GM12878 (cell line): ENCODE measurements around the gene PLAGL1. TPM values are rescaled to one million over a fixed set of nuclear protein-coding genes. Genes with fewer than 3 reads are reported as not detected.

Source experiments
- ATAC-seq: fragments of 200-7000 bp; cut with Tn5 transposase; 3 replicates; pipeline ENCODE4 v1.9.1; 2020; ENCODE audit warnings: mild to moderate bottlenecking, moderate library complexity
- BruUV-seq: library from RNA; stranded (reverse); fragments of 400-500 nt; replicated peaks from 2 replicates; lab custom pipeline; 2021; lab: Mats Ljungman, UMichigan
- CTCF ChIA-PET: fragments of 300-600 bp; sonication (Branson Sonifier 250); formaldehyde crosslinking; extraction: SDS; loops from one replicate; lab custom pipeline; 2021; ENCODE audit warnings: inconsistent platforms; lab: Yijun Ruan, JAX
- POLR2A ChIA-PET: fragments of 350-600 bp; formaldehyde crosslinking; extraction: SDS; loops from one replicate; lab custom pipeline; 2021; ENCODE audit warnings: inconsistent platforms; lab: Charles Lee
- RAD21 ChIA-PET: fragments of 300-600 bp; sonication (Branson Sonifier 250); formaldehyde crosslinking; loops from one replicate; lab custom pipeline; 2023; ENCODE audit warnings: antibody characterized with exemption; ENCODE audit not compliant: unreplicated experiment; lab: Charles Lee
- SMC1A ChIA-PET: fragments of 300-600 bp; sonication (Branson Sonifier 250); formaldehyde crosslinking; loops from one replicate; lab custom pipeline; 2023; ENCODE audit not compliant: unreplicated experiment, uncharacterized antibody; lab: Charles Lee
- DNase-seq: peaks from one replicate; pipeline ENCODE4 v3.0.0-alpha.2; 2011; ENCODE audit warnings: low read depth, low spot score
- FAIRE-seq: peaks from 3 replicates; lab custom pipeline; 2011; peaks lifted over from hg19 to GRCh38; lab: Jason Lieb, UNC
- H2AFZ ChIP-seq: 2 replicates; pipeline ENCODE4 v1.6.0; 2011; ENCODE audit warnings: low read depth, low read length, control low read depth; ENCODE audit not compliant: control insufficient read depth
- H3K27ac ChIP-seq: 2 replicates; pipeline ENCODE4 v1.5.1; 2011; ENCODE audit warnings: control low read depth; ENCODE audit not compliant: control insufficient read depth, insufficient read depth
- H3K27me3 ChIP-seq, 2 experiments: replicated peaks in 1 of 2; 2 replicates each; pipeline versions ENCODE4 v1.6.0 to v1.6.1; 2011; ENCODE audit warnings: low read length in 1 of 2; ENCODE audit not compliant: control insufficient read depth in 2 of 2, insufficient read depth in 2 of 2
- H3K36me3 ChIP-seq, 2 experiments: 2 replicates each; pipeline ENCODE4 v1.5.1; 2011; ENCODE audit warnings: low read length in 1 of 2; ENCODE audit not compliant: control insufficient read depth in 2 of 2, insufficient read depth in 2 of 2
- H3K4me1 ChIP-seq: 2 replicates; pipeline ENCODE4 v1.6.1; 2011; ENCODE audit warnings: mild to moderate bottlenecking, low read length, moderate library complexity, mixed read lengths; ENCODE audit not compliant: control insufficient read depth, insufficient read depth
- H3K4me2 ChIP-seq: 2 replicates; pipeline ENCODE4 v1.6.0; 2011; ENCODE audit warnings: control low read depth; ENCODE audit not compliant: control insufficient read depth, insufficient read depth
- H3K4me3 ChIP-seq: fragments of 200-600 bp; sonication (generic); 2 replicates; pipeline ENCODE4 v1.5.1; 2016
- H3K79me2 ChIP-seq: 2 replicates; pipeline ENCODE4 v1.6.0; 2011; ENCODE audit warnings: low read length; ENCODE audit not compliant: control insufficient read depth, insufficient read depth
- H3K9ac ChIP-seq: 2 replicates; pipeline ENCODE4 v1.8.0; 2011; ENCODE audit warnings: low read length, control low read depth, mixed read lengths; ENCODE audit not compliant: control insufficient read depth, insufficient read depth
- H3K9me3 ChIP-seq: replicated peaks from 3 replicates; pipeline ENCODE4 v1.5.1; 2011; ENCODE audit warnings: mild to moderate bottlenecking, low read length; ENCODE audit not compliant: control insufficient read depth, insufficient read depth
- H4K20me1 ChIP-seq: 2 replicates; pipeline ENCODE4 v1.6.0; 2011; ENCODE audit not compliant: control insufficient read depth, insufficient read depth
- CEBPB ChIP-seq, 2 experiments: fragments of 150-350 bp in 1 of 2; IDR thresholded peaks; 2 replicates each; pipeline ENCODE4 v1.6.1; 2012 to 2014; ENCODE audit warnings: low read depth in 2 of 2, low read length in 2 of 2, borderline replicate concordance in 1 of 2, inconsistent platforms in 1 of 2
- NFXL1 ChIP-seq: fragments of 450-650 bp; IDR thresholded peaks from 2 replicates; pipeline ENCODE4 v1.6.1; 2017; ENCODE audit warnings: antibody characterized with exemption, mild to moderate bottlenecking, borderline replicate concordance
- ZNF24 ChIP-seq: fragments of 450-650 bp; IDR thresholded peaks from 2 replicates; pipeline ENCODE4 v1.6.1; 2017; ENCODE audit warnings: antibody characterized with exemption, mild to moderate bottlenecking
- WGBS: methylation state at CpG from one replicate; pipeline ENCODE4 v1.1.6; 2016; ENCODE audit warnings: low lambda C conversion rate; ENCODE audit not compliant: insufficient replicate concordance, insufficient coverage; ENCODE audit errors: missing lambda C conversion rate; 5-methylcytosine and 5-hydroxymethylcytosine counted together
- in situ Hi-C: fragments of 300-500 bp; cut with MboI; formaldehyde crosslinking; loops from 9 replicates; pipeline ENCODE4 v1.14.3; 2018; ENCODE audit warnings: mixed read lengths
- intact Hi-C: fragments of 100-400 bp; cut with micrococcal nuclease; formaldehyde crosslinking; loops from one replicate; pipeline ENCODE4 v1.14.2; 2022; ENCODE audit not compliant: unreplicated experiment
- polyA plus RNA-seq, 11 experiments: library from polyadenylated mRNA; depleted of rRNA in 4 of 11; unstranded in 6 of 11; stranded (reverse) in 5 of 11; fragments of >200 nt; fragmentation: Nextera tagmentation in 4 of 11; fragmentation: Illumina TruSeq in 1 of 11; extraction: Ambion mirVana in 4 of 11; extraction: Trizol in 1 of 11; gene quantifications; 1 replicate in 1 of 11; 2 replicates in 10 of 11; pipeline versions ENCODE4 v1.2.1 to v1.2.3, GENCODE V29; 2011 to 2016; ENCODE audit warnings: inconsistent platforms in 2 of 11, missing spikeins in 2 of 11, low read depth in 1 of 11
- total RNA-seq, 4 experiments: library from RNA; depleted of rRNA in 3 of 4; stranded (reverse); fragments of >200 nt in 3 of 4; fragmentation: Illumina TruSeq in 1 of 4; extraction: Trizol in 1 of 4; gene quantifications; 2 replicates each; pipeline versions ENCODE4 v1.2.1 to v1.2.3, GENCODE V29; 2013 to 2021
- TF ChIP-seq, protein P1 (sequence below): fragments of 450-650 bp; IDR thresholded peaks from 2 replicates; pipeline ENCODE4 v1.6.1; 2017; ENCODE audit warnings: mild to moderate bottlenecking, moderate library complexity

PLAGL1 gene
- total and polyA plus RNA-seq, 10 of the 15 experiments (the other 5 are each of a cell fraction or from before 2014, with no cell fraction given): 2.6 to 19.1 (median 5.7) TPM

DNA sequence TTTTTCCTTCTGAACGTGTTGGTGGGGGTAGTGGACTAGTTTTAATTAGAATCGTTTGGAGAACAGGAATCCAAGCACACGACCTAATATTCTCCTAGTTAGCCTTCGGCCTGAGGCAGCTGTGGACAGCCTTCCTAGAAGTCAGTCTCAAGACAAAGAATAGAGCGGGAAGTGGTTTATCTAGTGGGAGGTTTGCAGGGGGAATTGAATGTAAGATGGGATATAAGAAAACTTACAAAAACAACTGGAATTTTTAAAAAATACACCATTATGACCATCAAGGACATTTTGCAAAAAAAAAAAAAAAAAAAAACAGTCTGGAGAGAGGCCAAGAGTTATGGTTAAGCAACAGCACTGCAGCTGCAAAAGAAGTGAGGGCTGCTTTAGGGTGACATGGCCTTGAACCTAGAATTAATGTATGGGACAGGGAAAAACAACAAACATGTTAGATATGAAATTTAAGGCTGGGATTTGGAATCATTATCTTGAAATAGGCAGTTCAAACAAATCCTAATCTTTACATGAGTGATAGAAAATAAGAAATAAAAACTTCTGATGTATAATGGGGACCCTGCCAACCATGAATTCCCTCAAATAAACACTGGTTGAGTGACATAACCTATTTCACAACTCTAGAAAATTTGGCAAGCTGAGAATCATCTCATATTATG is 40.2 kb downstream of the PLAGL1 start (continued):
- TF ChIP-seq ZNF24: no peak
- TF ChIP-seq, all 136 proteins: peak for 0

DNA sequence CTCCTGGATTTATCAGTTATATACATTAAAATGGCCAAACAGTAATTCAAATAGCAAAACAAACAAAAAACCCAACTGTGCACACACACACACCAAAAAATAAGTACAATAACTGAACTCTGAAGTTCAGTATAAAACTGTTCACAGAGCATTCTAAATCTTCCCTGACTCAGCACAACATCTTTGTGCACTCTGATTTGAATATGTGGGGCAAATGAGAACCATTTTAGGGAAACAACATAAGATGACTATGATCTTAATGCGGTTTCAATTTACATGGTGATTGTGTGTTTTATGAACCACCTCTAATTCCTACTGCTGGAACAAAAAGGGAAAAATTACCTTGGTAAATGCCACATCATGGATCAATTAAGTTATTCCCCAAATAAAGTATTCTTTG is 41.7 kb downstream of the PLAGL1 start:
- no peaks in the 10 kb centered on the region for H3K4me1 ChIP-seq
- no peaks in the 10 kb centered on the region for H4K20me1 ChIP-seq
- peaks cover 0 to 3% of the 10 kb centered on the region in 2 experiments; a peak in 2 of 4 replicates for H3K36me3 ChIP-seq
- no TSS peak for BruUV-seq
- in situ Hi-C loops: no loop called here
- no peaks in the 10 kb centered on the region for H3K9me3 ChIP-seq
- RAD21 ChIA-PET: no interaction called here
- H3K79me2 ChIP-seq: no peaks in the 10 kb centered on the region
- H3K4me2 ChIP-seq: no peak overlapping the region
- H3K4me3 ChIP-seq: no peak overlapping the region
- H2AFZ ChIP-seq: no peak overlapping the region
- 50% methylated on average over 1 of the region's 1 CpG for WGBS
- H3K9ac ChIP-seq: no peak overlapping the region
- CTCF ChIA-PET: no interaction called here
- TF ChIP-seq CEBPB (IDR thresholded peaks at IDR 0.05; ENCODE audit: borderline replicate concordance in 1 of 2, low read depth in 2 of 2, low read length in 2 of 2) (no peak), NFXL1 (no peak)
- TF ChIP-seq, protein P1, sequence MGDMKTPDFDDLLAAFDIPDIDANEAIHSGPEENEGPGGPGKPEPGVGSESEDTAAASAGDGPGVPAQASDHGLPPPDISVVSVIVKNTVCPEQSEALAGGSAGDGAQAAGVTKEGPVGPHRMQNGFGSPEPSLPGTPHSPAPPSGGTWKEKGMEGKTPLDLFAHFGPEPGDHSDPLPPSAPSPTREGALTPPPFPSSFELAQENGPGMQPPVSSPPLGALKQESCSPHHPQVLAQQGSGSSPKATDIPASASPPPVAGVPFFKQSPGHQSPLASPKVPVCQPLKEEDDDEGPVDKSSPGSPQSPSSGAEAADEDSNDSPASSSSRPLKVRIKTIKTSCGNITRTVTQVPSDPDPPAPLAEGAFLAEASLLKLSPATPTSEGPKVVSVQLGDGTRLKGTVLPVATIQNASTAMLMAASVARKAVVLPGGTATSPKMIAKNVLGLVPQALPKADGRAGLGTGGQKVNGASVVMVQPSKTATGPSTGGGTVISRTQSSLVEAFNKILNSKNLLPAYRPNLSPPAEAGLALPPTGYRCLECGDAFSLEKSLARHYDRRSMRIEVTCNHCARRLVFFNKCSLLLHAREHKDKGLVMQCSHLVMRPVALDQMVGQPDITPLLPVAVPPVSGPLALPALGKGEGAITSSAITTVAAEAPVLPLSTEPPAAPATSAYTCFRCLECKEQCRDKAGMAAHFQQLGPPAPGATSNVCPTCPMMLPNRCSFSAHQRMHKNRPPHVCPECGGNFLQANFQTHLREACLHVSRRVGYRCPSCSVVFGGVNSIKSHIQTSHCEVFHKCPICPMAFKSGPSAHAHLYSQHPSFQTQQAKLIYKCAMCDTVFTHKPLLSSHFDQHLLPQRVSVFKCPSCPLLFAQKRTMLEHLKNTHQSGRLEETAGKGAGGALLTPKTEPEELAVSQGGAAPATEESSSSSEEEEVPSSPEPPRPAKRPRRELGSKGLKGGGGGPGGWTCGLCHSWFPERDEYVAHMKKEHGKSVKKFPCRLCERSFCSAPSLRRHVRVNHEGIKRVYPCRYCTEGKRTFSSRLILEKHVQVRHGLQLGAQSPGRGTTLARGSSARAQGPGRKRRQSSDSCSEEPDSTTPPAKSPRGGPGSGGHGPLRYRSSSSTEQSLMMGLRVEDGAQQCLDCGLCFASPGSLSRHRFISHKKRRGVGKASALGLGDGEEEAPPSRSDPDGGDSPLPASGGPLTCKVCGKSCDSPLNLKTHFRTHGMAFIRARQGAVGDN: no peak
- TF ChIP-seq, all 136 proteins: peak for 0
- Histone ChIP-seq H3K27ac (no peak overlapping the region), H3K27me3 (no peaks in the 10 kb centered on the region)
- DNase-seq (no peak), FAIRE-seq (no peak), ATAC-seq (no peak)
- POLR2A ChIA-PET: no interaction called here
- intact Hi-C loops: no loop called here
- SMC1A ChIA-PET: no interaction called here
